Neural progenitor cell (in vitro differentiated cells): Measurements from ENCODE around the gene MEX3D. TPM values are rescaled to one million over a fixed set of nuclear protein-coding genes. Genes with fewer than 3 reads are reported as not detected.

ENCODE experiments used
- DNase-seq: peaks from one replicate; pipeline ENCODE4 v3.0.0-alpha.2; 2016; ENCODE audit warnings: low spot score
- H2AFZ ChIP-seq: fragments of 200-600 bp; sonication (generic); replicated peaks from 2 replicates; pipeline ENCODE4 v1.6.1; 2016; ENCODE audit warnings: antibody characterized with exemption
- H3F3A ChIP-seq: fragments of 200-600 bp; sonication (generic); 2 replicates; pipeline ENCODE4 v1.6.1; 2016; ENCODE audit warnings: antibody characterized with exemption, low read depth
- H3K27ac ChIP-seq: fragments of 200-600 bp; sonication (generic); 2 replicates; pipeline ENCODE4 v1.5.1; 2016; ENCODE audit warnings: mild to moderate bottlenecking
- H3K27me3 ChIP-seq: fragments of 200-600 bp; sonication (generic); 2 replicates; pipeline ENCODE4 v1.6.1; 2016; ENCODE audit warnings: mild to moderate bottlenecking, moderate library complexity
- H3K36me3 ChIP-seq: fragments of 200-600 bp; sonication (generic); 2 replicates; pipeline ENCODE4 v1.5.1; 2016
- H3K4me1 ChIP-seq: fragments of 200-600 bp; sonication (generic); 2 replicates; pipeline ENCODE4 v1.6.1; 2016; ENCODE audit warnings: mixed run types
- H3K4me2 ChIP-seq: fragments of 200-600 bp; sonication (generic); 2 replicates; pipeline ENCODE4 v1.6.1; 2016
- H3K4me3 ChIP-seq: fragments of 200-600 bp; sonication (generic); 2 replicates; pipeline ENCODE4 v1.5.1; 2016
- H3K79me2 ChIP-seq: fragments of 200-600 bp; sonication (generic); 2 replicates; pipeline ENCODE4 v1.6.1; 2016; ENCODE audit warnings: low read depth
- H3K9ac ChIP-seq: fragments of 200-600 bp; sonication (generic); 2 replicates; pipeline ENCODE4 v1.6.1; 2016
- H3K9me3 ChIP-seq: fragments of 200-600 bp; sonication (generic); 2 replicates; pipeline ENCODE4 v1.5.1; 2016; ENCODE audit warnings: low read depth
- H4K20me1 ChIP-seq: fragments of 200-600 bp; sonication (generic); 2 replicates; pipeline ENCODE4 v1.6.1; 2016; ENCODE audit warnings: low read depth
- H3K27ac Mint-ChIP-seq: 3 replicates; pipeline ENCODE4 v1.8.0; 2021; ENCODE audit warnings: mixed read lengths
- H3K27me3 Mint-ChIP-seq: 2 replicates; pipeline ENCODE4 v1.8.0; 2022; ENCODE audit warnings: low read depth, mild to moderate bottlenecking, inconsistent platforms, moderate library complexity, mixed read lengths; ENCODE audit not compliant: insufficient read depth
- H3K36me3 Mint-ChIP-seq: 3 replicates; pipeline ENCODE4 v1.8.0; 2021; ENCODE audit warnings: mixed read lengths
- H3K4me1 Mint-ChIP-seq: 3 replicates; pipeline ENCODE4 v1.8.0; 2021; ENCODE audit warnings: mixed read lengths
- H3K4me3 Mint-ChIP-seq: 3 replicates; pipeline ENCODE4 v1.8.0; 2021; ENCODE audit warnings: mild to moderate bottlenecking, moderate library complexity, mixed read lengths
- H3K9me3 Mint-ChIP-seq: 3 replicates; pipeline ENCODE4 v1.8.0; 2020; ENCODE audit warnings: mixed read lengths
- EZH2 ChIP-seq: fragments of 200-600 bp; sonication (generic); IDR thresholded peaks from 2 replicates; pipeline ENCODE4 v1.6.1; 2017; ENCODE audit warnings: antibody characterized with exemption, mild to moderate bottlenecking, moderate library complexity
- EZH2phosphoT487 ChIP-seq: fragments of 200-600 bp; sonication (generic); IDR thresholded peaks from 2 replicates; pipeline ENCODE4 v1.6.1; 2017; ENCODE audit warnings: antibody characterized with exemption
- total RNA-seq: library from RNA; depleted of rRNA; stranded (reverse); fragments of >200 nt; gene quantifications from 2 replicates; pipeline ENCODE4 v1.2.3, GENCODE V29; 2015; ENCODE audit warnings: low replicate concordance
- TF ChIP-seq, protein P1 (sequence below): fragments of 200-600 bp; sonication (generic); IDR thresholded peaks from 2 replicates; pipeline ENCODE4 v1.5.1; 2017; ENCODE audit warnings: antibody characterized with exemption, mild to moderate bottlenecking

MEX3D gene
- total RNA-seq, 1 donor from 2014 or later: 15.9 TPM

DNA sequence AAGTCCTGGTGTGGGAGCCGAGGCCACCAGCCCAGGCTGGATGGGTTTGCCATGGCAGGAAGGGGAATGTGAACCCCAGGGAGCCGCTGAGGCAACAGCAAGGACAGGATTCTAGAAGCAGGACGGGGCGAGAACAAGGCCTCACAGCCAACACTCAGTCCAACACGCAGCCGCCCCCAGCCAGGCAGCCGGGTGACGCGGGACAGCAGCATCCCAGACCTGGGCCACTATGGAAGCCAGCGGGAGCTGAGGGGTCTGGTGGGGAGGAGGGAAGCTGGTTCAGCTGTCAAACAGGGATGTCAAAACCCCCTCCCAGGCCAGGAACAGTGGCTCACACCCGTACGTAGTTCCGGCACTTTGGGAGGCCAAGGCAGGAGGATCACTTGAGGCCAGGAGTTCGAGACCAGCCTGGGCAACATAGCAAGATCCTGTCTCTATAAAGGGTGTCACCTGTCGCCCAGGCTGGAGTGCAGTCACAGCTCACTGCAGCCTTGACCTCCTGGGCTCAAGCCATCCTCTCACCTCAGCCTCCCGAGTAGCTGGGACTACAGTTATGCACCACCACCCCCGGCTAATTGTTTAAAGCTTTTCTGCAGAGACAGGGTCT is 6.8 kb downstream of the MEX3D start:
- Histone ChIP-seq H3K9ac (no peak overlapping the region), H3K9me3 (no peaks in the 10 kb centered on the region), H2AFZ (no peak overlapping the region), H3K4me2 (no peak overlapping the region), H3F3A (peaks cover 7% of the 10 kb centered on the region), H3K4me3 (no peak overlapping the region), H4K20me1 (peaks cover 99% of the 10 kb centered on the region), H3K4me1 (peaks cover 11% of the 10 kb centered on the region), H3K27me3 (no peaks in the 10 kb centered on the region), H3K36me3 (no peaks in the 10 kb centered on the region), H3K79me2 (peaks cover 96% of the 10 kb centered on the region), H3K27ac (no peak overlapping the region)
- no peaks in the 10 kb centered on the region for H3K9me3 Mint-ChIP-seq
- peaks cover 14% of the 10 kb centered on the region for H3K36me3 Mint-ChIP-seq
- TF ChIP-seq, protein P1, sequence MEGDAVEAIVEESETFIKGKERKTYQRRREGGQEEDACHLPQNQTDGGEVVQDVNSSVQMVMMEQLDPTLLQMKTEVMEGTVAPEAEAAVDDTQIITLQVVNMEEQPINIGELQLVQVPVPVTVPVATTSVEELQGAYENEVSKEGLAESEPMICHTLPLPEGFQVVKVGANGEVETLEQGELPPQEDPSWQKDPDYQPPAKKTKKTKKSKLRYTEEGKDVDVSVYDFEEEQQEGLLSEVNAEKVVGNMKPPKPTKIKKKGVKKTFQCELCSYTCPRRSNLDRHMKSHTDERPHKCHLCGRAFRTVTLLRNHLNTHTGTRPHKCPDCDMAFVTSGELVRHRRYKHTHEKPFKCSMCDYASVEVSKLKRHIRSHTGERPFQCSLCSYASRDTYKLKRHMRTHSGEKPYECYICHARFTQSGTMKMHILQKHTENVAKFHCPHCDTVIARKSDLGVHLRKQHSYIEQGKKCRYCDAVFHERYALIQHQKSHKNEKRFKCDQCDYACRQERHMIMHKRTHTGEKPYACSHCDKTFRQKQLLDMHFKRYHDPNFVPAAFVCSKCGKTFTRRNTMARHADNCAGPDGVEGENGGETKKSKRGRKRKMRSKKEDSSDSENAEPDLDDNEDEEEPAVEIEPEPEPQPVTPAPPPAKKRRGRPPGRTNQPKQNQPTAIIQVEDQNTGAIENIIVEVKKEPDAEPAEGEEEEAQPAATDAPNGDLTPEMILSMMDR: no peak
- TF ChIP-seq EZH2phosphoT487 (no peak), EZH2 (no peak)
- H3K27me3 Mint-ChIP-seq: peaks cover 3% of the 10 kb centered on the region
- peaks cover 23% of the 10 kb centered on the region for H3K4me1 Mint-ChIP-seq
- H3K4me3 Mint-ChIP-seq: no peak overlapping the region
- no peak overlapping the region for H3K27ac Mint-ChIP-seq
- DNase-seq: no peak

DNA sequence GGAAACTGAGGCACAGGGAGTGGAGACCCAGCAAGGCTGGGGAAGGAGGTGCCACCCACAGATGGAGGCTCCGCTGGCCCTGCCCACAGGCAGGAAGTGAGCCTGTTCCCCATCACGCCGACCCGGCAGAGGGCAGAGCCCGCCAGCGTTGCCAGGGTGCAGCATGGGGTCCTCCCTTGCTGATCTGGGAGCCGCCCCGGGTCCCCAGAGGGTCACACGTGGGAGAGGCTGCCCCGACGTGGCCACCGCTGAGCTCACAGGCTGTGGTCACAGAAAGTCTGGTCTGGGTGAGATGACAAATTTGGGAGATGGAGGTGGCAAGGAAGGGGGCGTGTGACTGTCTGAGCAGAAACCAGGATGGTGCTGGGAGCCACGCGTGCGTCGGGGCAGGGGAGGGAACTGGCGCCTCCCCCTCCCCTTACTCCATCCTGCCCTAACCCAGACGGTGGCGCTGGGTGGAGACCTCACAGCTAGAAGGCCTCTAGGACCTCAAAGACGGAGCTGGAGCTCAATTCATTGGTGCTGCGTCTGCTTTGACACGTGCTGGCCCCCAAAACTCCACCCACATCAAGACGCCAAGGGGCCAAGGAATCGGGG is 7.7 kb downstream of the MEX3D start:
- Mint-ChIP-seq H3K27ac (no peak overlapping the region), H3K9me3 (no peaks in the 10 kb centered on the region), H3K4me3 (no peak overlapping the region), H3K36me3 (peaks cover 12% of the 10 kb centered on the region), H3K4me1 (peaks cover 23% of the 10 kb centered on the region), H3K27me3 (peaks cover 3% of the 10 kb centered on the region)
- Histone ChIP-seq H3K4me2 (no peak overlapping the region), H3K9ac (no peak overlapping the region), H3K4me3 (no peak overlapping the region), H3K79me2 (peaks cover 86% of the 10 kb centered on the region), H3K9me3 (no peaks in the 10 kb centered on the region), H3K27ac (no peak overlapping the region), H4K20me1 (peaks cover 92% of the 10 kb centered on the region), H3K36me3 (no peaks in the 10 kb centered on the region), H3K27me3 (no peaks in the 10 kb centered on the region), H3F3A (peaks cover 7% of the 10 kb centered on the region), H3K4me1 (peaks cover 3% of the 10 kb centered on the region), H2AFZ (no peak overlapping the region)
- DNase-seq: no peak
- TF ChIP-seq, protein P1: no peak
- no peak for TF ChIP-seq EZH2
- no peak for TF ChIP-seq EZH2phosphoT487

DNA sequence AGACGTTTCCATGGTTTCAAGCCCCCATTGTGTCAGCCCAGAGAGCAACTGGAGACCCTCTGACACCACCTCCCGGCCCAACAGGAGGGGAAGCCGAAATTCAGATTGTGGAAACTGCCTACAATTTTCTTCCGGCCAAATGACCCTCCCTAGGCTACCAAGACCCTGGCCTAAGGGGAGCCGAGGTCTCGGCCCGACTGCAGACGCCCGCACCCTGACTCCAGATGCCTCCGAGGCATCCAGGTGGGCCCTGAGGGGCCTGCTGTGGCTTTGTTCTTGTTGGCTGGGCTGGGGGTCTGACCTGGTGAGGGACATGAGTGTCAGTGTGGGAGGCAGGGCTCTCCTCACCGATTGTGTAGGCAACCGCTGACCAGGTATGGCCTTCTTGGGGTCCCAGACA is 9.6 kb downstream of the MEX3D start:
- Histone ChIP-seq H3K9ac (no peak overlapping the region), H3F3A (peaks cover 16% of the 10 kb centered on the region), H2AFZ (no peak overlapping the region), H3K4me3 (no peak overlapping the region), H3K4me1 (no peaks in the 10 kb centered on the region), H3K27me3 (no peaks in the 10 kb centered on the region), H3K27ac (peak overlapping the region; percentile 8), H3K4me2 (no peak overlapping the region), H3K9me3 (no peaks in the 10 kb centered on the region), H3K36me3 (no peaks in the 10 kb centered on the region), H4K20me1 (peaks cover 86% of the 10 kb centered on the region), H3K79me2 (peaks cover 68% of the 10 kb centered on the region)
- peak overlapping the region; percentile 9 for H3K27ac Mint-ChIP-seq
- H3K9me3 Mint-ChIP-seq: no peaks in the 10 kb centered on the region
- peaks cover 11% of the 10 kb centered on the region for H3K36me3 Mint-ChIP-seq
- H3K4me1 Mint-ChIP-seq: peaks cover 19% of the 10 kb centered on the region
- DNase-seq: no peak
- H3K27me3 Mint-ChIP-seq: peaks cover 3% of the 10 kb centered on the region
- TF ChIP-seq EZH2phosphoT487 (no peak), EZH2 (no peak)
- TF ChIP-seq, protein P1: no peak
- H3K4me3 Mint-ChIP-seq: peak overlapping the region; percentile 52
